Measurements from ENCODE around the gene ATP10A. TPM values are rescaled to one million over a fixed set of nuclear protein-coding genes. Genes with fewer than 3 reads are reported as not detected.

ATP10A gene
- total RNA-seq, 2 experiments from 2014 or later = 36.7 to 70.1 TPM

GRCh38 chr15:25737218-25737643 lies 125.9 kb downstream of the ATP10A start:
- H3K36me3 Mint-ChIP-seq = peaks cover 7% of the 10 kb centered on the region
- DNase-seq = no peak
- no peaks in the 10 kb centered on the region for H3K27me3 Mint-ChIP-seq
- H3K9me3 Mint-ChIP-seq (ENCODE audit: low read depth) = no peaks in the 10 kb centered on the region
- ATAC-seq = no peak
- CTCF ChIA-PET = interaction anchor here (1.2 kb wide), 1 partner anchor 196 kb away, joined by 3 read pairs; no protein-coding TSS in a partner anchor
- H3K4me3 Mint-ChIP-seq = no peak overlapping the region
- H3K4me1 Mint-ChIP-seq = peaks cover 20% of the 10 kb centered on the region
- no peak overlapping the region for H3K27ac Mint-ChIP-seq

- Mint-ChIP-seq H3K27me3 (no peaks in the 10 kb centered on the region), H3K4me3 (no peak overlapping the region), H3K36me3 (peaks cover 9% of the 10 kb centered on the region), H3K4me1 (peaks cover 20% of the 10 kb centered on the region), H3K9me3 (ENCODE audit: low read depth) (no peaks in the 10 kb centered on the region), H3K27ac (no peak overlapping the region)
- no peak for ATAC-seq
- no peak for DNase-seq
- CTCF ChIA-PET = no interaction called here
Measured at GRCh38 chr15:25736461-25736860, 126.7 kb downstream of the ATP10A start.

DNA sequence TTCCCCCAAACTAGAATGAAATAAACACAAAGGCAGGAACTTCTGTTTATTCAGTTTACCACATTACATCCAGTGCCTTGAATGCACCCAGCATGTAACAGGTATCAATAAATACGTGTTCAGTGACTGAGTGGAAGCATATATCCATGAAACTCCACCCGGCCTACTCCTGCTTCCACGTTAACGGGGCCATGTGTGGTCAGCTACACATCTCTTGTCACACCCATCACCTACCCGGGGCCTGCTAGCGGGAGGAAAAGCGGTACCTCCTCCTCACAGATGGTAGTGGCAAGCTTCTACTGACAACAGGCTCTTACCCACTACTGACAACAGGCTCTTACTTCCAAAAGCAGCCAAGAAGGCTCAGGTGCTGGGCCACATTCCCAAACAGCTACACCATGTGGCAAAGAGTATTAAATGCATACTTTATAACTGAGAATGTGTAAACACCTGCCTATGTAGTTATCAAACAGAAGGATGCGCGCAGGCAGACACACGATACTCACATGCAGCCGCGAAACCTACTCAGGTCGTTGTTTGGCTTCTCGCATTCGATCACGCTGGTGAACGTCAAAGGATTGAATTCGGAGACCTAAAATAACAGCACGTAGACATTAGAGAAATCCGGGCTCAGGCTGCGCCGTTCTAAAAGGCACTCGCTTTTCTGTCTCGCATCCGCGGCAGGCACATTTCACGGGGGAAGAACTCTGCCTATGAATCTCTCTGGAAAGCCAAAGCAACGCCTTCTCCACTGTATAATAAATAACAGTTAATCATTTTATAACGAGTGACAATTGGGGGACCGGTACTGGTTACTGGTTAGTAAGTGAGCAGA lies 127.4 kb downstream of the ATP10A start:
- Mint-ChIP-seq H3K27me3 (no peaks in the 10 kb centered on the region), H3K9me3 (ENCODE audit: low read depth) (no peaks in the 10 kb centered on the region), H3K4me1 (peaks cover 17% of the 10 kb centered on the region), H3K4me3 (no peak overlapping the region), H3K36me3 (peaks cover 9% of the 10 kb centered on the region), H3K27ac (no peak overlapping the region)
- CTCF ChIA-PET = no interaction called here
- ATAC-seq (no peak), DNase-seq (no peak)

DNA sequence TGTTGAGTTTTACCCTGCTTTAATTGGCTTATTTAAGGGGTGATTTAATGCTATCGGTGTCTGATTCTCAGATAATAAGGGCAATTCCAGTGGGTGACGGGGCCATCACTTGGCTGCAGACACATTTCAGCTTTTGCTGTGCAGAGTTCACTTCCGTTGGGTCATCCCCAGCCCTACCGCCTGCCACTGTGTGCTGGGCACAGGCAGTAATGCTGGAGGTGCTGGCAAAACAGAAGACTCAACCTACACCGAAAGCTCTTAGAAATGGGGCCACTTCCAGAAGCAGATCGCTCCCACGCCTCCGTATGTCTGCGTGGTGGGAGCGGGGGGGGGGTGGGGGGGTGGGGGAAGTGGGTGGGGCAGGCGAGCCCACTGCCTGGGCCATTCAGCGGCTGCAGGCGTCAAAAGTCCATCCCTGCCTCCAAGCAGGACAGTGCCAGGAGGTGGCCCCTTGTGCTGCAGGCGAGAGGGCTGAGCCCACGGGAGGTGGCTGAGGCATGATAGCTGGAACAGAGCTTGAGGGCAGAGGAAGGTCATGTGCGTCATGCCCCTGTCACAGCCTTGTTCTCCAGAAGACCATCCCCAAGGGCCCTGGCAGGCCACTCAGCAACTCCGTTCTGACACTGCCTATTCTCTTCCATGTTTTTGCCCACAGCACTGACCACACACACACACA lies 128.3 kb downstream of the ATP10A start:
- DNase-seq (no peak), ATAC-seq (no peak)
- Mint-ChIP-seq H3K4me3 (no peak overlapping the region), H3K27ac (no peak overlapping the region), H3K9me3 (ENCODE audit: low read depth) (no peaks in the 10 kb centered on the region), H3K27me3 (no peaks in the 10 kb centered on the region), H3K4me1 (peaks cover 8% of the 10 kb centered on the region), H3K36me3 (peaks cover 9% of the 10 kb centered on the region)
- CTCF ChIA-PET = no interaction called here

- no peak for ATAC-seq
- Mint-ChIP-seq H3K4me3 (no peak overlapping the region), H3K9me3 (ENCODE audit: low read depth) (no peaks in the 10 kb centered on the region), H3K4me1 (peaks cover 3% of the 10 kb centered on the region), H3K36me3 (peaks cover 9% of the 10 kb centered on the region), H3K27ac (no peak overlapping the region), H3K27me3 (no peaks in the 10 kb centered on the region)
- DNase-seq = no peak
- CTCF ChIA-PET = no interaction called here
Measured at GRCh38 chr15:25733856-25734679, 129.1 kb downstream of the ATP10A start.

DNA sequence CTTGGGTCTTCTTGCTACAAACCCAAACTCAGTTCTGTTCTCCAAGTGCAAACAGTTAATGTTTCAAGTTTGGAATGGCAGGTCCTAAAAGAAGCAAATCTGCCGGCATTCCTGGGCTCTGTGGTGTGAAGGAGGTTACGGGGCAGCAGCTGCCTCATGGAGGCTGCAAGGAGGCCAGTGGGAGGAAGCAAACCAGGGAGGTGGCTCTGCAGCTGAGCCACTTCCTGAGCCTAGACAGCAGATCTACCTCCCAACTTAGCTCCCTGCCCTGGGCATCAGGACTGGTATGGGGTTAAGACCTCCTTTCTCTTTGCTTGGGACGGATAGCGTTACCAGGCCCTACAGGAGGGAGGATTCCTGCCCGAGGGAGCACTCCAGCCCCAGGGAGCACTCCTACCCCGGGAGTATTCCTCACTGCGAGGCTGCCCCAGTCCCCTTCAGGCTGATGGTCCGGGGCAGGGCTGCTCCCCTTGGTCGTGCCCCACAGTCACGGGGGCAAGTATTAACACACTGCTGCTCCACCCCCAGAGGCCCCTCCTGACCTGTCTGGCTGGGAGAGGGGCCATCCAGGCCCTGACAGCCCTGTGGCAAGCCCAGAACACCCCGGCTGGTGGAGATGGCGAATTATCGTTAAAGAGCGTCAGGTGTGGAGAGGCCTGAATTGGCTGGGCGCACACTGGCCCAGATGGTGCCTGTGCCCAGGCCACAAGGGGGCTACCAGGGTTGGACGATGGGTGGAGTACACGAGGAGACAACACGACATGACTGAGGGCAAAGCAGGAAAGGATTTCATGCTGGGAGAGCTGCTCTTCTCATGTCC lies 129.9 kb downstream of the ATP10A start:
- Mint-ChIP-seq H3K4me1 (peaks cover 3% of the 10 kb centered on the region), H3K36me3 (peaks cover 9% of the 10 kb centered on the region), H3K9me3 (ENCODE audit: low read depth) (no peaks in the 10 kb centered on the region), H3K4me3 (no peak overlapping the region), H3K27ac (no peak overlapping the region), H3K27me3 (no peaks in the 10 kb centered on the region)
- DNase-seq = no peak
- no peak for ATAC-seq
- CTCF ChIA-PET = no interaction called here

DNA sequence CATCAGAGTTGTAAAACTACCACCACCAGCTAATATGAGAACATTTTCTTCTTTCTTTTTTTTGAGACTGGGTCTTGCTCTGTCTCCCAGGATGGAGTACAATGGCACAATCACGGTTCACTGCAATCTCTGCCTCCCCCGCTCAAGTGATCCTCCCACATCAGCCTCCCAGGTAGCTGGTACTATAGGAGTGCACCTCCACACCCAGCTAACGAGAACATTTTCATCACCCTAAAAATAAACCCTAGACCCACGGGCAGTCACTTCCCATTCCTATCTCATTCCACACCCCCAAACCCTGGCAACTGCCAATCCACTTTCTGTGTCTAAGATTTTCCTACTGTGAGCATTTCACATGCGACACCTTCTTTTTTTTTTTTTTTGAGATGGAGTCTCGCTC lies 130.9 kb downstream of the ATP10A start:
- Mint-ChIP-seq H3K4me1 (peaks cover 3% of the 10 kb centered on the region), H3K9me3 (ENCODE audit: low read depth) (no peaks in the 10 kb centered on the region), H3K36me3 (peaks cover 10% of the 10 kb centered on the region), H3K27ac (no peak overlapping the region), H3K27me3 (no peaks in the 10 kb centered on the region), H3K4me3 (no peak overlapping the region)
- ATAC-seq (no peak), DNase-seq (no peak)
- CTCF ChIA-PET = no interaction called here

- ATAC-seq = no peak
- Mint-ChIP-seq H3K36me3 (peaks cover 10% of the 10 kb centered on the region), H3K4me3 (no peak overlapping the region), H3K27ac (no peak overlapping the region), H3K27me3 (no peaks in the 10 kb centered on the region), H3K4me1 (peaks cover 3% of the 10 kb centered on the region), H3K9me3 (ENCODE audit: low read depth) (no peaks in the 10 kb centered on the region)
- CTCF ChIA-PET = no interaction called here
- DNase-seq = no peak
Measured at GRCh38 chr15:25731411-25731810, 131.7 kb downstream of the ATP10A start.

DNA sequence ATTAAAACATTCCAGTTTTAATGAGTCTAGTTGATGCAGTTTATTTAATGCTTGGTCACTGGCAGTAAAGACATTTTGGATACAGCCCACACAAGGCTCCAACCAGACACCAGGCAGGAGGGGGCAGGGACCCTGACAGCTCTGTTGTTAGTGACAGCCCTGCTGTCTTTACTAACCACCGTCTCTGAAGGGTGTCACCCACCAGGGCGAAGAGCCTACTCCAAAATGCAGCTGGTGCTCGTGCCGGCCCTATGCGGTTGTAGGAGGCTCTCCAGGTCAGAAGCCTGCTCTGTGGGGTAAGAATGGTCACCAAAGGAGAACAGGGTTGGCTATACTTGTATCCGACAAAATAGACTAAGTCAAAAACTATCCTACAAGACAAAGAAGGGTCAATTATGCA lies 132.2 kb downstream of the ATP10A start:
- Mint-ChIP-seq H3K27ac (no peak overlapping the region), H3K27me3 (no peaks in the 10 kb centered on the region), H3K9me3 (ENCODE audit: low read depth) (no peaks in the 10 kb centered on the region), H3K4me3 (no peak overlapping the region), H3K36me3 (peaks cover 10% of the 10 kb centered on the region), H3K4me1 (peaks cover 3% of the 10 kb centered on the region)
- ATAC-seq (no peak), DNase-seq (no peak)
- CTCF ChIA-PET = no interaction called here

GRCh38 chr15:25728816-25729215 lies 134.3 kb downstream of the ATP10A start:
- CTCF ChIA-PET = no interaction called here
- no peak for ATAC-seq
- H3K27ac Mint-ChIP-seq = no peak overlapping the region
- H3K9me3 Mint-ChIP-seq (ENCODE audit: low read depth) = no peaks in the 10 kb centered on the region
- peaks cover 3% of the 10 kb centered on the region for H3K4me1 Mint-ChIP-seq
- DNase-seq = peak; percentile 33
- no peak overlapping the region for H3K4me3 Mint-ChIP-seq
- H3K36me3 Mint-ChIP-seq = peaks cover 7% of the 10 kb centered on the region
- H3K27me3 Mint-ChIP-seq = no peaks in the 10 kb centered on the region

GRCh38 chr15:25727867-25728600 lies 135.1 kb downstream of the ATP10A start:
- H3K4me1 Mint-ChIP-seq = no peaks in the 10 kb centered on the region
- H3K36me3 Mint-ChIP-seq = peaks cover 7% of the 10 kb centered on the region
- no peaks in the 10 kb centered on the region for H3K9me3 Mint-ChIP-seq (ENCODE audit: low read depth)
- no peak for ATAC-seq
- no peaks in the 10 kb centered on the region for H3K27me3 Mint-ChIP-seq
- H3K4me3 Mint-ChIP-seq = no peak overlapping the region
- no peak overlapping the region for H3K27ac Mint-ChIP-seq
- DNase-seq = peak; percentile 15
- CTCF ChIA-PET = no interaction called here

DNA sequence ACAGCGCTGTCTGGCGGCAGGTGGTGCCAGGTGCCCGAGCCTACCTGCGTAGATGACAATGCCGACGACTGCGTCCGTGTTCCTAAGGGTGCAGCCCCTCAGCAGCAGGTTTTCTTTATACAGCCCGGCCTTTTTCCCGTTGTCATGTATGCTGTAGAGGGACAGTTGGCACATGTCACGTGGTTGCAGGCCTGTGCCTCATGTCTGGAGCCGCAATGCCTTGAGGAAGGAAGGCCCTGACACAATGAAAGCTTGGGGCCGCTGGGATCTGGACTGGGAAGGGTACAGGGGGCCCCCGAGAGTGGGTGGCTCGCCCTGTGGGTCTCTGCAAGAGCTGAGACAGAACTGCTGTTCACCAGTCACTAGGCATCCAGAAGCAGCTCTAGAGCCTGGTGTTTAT lies 136.0 kb downstream of the ATP10A start:
- H3K4me3 Mint-ChIP-seq = no peak overlapping the region
- H3K27me3 Mint-ChIP-seq = no peaks in the 10 kb centered on the region
- H3K36me3 Mint-ChIP-seq = peaks cover 9% of the 10 kb centered on the region
- CTCF ChIA-PET = no interaction called here
- DNase-seq = peak; percentile 37
- H3K27ac Mint-ChIP-seq = no peak overlapping the region
- H3K9me3 Mint-ChIP-seq (ENCODE audit: low read depth) = no peaks in the 10 kb centered on the region
- H3K4me1 Mint-ChIP-seq = no peaks in the 10 kb centered on the region
- ATAC-seq = no peak

Data from activated CD8-positive, alpha-beta memory T cell treated with anti-CD3 and anti-CD28 coated beads, Interleukin-2, amount 10 ng/mL, durations not matched to agents 7 days and 5 days (primary cell).